VCaP (cell line): ENCODE results near the gene LMNTD1.

ENCODE experiments used
- H3K27ac ChIP-seq: fragments of 450-650 bp; 2 replicates; pipeline ENCODE4 v1.5.1; 2017
- TF ChIP-seq, protein P1 (sequence below): fragments of 450-650 bp; conservative IDR thresholded peaks from 2 replicates; pipeline ENCODE4 v1.5.1; 2017; ENCODE audit warnings: mild to moderate bottlenecking, moderate library complexity

Gene LMNTD1

DNA sequence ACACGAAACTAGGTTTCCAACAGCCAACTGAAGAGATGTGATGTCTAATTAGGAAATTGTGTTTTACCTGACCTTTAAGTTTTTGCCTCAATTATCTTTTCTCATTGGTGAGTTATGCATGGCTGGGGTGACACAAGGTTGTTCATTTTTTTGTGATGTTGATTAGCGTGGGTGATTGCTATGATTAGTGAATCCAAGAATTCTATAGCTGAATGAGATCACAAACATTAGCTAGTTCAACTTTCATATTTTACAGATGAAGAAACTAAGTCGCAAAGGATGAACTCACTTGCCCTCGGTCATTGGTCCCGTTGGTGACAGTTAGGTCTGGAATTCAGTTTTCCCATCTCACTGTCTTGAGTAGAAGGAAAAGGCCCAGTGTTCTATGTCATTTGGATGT is 32.6 kb upstream of the LMNTD1 start:
- TF ChIP-seq, protein P1, sequence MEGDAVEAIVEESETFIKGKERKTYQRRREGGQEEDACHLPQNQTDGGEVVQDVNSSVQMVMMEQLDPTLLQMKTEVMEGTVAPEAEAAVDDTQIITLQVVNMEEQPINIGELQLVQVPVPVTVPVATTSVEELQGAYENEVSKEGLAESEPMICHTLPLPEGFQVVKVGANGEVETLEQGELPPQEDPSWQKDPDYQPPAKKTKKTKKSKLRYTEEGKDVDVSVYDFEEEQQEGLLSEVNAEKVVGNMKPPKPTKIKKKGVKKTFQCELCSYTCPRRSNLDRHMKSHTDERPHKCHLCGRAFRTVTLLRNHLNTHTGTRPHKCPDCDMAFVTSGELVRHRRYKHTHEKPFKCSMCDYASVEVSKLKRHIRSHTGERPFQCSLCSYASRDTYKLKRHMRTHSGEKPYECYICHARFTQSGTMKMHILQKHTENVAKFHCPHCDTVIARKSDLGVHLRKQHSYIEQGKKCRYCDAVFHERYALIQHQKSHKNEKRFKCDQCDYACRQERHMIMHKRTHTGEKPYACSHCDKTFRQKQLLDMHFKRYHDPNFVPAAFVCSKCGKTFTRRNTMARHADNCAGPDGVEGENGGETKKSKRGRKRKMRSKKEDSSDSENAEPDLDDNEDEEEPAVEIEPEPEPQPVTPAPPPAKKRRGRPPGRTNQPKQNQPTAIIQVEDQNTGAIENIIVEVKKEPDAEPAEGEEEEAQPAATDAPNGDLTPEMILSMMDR, result no peak
- H3K27ac ChIP-seq, result peak overlapping the region; percentile 44

GRCh38 chr12:25585021-25585523 is 32.0 kb upstream of the LMNTD1 start:
- TF ChIP-seq, protein P1, result no peak
- peak overlapping the region; percentile 44 for H3K27ac ChIP-seq

DNA sequence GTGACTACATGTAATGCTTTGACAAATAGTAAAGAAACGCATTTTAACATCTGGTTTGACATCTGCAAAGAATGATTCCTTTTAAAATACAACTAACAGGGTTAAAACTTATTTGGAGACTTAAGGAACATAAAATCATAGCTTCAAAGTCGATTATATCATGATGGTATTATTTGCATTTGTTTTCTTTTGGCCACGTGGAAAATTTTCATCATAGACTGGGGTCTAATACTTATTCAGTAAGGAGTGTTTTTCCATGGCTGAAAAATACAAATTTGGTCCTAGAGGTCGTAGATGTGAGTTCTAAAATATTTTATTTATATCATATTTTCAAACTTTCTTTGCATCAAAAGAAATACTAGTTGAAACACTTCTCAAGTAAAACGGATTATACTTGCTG is 31.5 kb upstream of the LMNTD1 start:
- H3K27ac ChIP-seq, result peak overlapping the region; percentile 44
- TF ChIP-seq, protein P1, result no peak

- TF ChIP-seq, protein P1, result peak; percentile 73
- no peak overlapping the region for H3K27ac ChIP-seq
Measured at GRCh38 chr12:25583545-25583944, 30.5 kb upstream of the LMNTD1 start.

DNA sequence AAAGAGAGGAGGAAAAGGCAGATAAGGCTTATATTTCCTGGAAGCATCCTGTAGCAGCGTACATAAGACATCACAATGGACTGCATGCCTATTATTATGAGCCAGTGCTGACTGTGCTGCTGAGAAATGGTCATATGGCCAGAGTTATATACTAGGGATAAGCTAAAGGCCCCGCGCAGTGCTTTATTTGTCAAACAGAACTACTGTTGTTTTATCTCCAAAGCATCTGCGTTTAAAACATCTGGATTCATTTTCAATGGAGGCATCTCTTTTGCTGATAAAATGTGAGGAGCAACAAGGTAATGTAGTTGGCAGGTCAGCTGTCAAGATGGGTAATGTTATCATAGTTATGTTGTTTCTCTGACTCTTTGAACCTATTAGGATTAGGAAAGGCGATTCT is 28.0 kb upstream of the LMNTD1 start:
- TF ChIP-seq, protein P1, result no peak
- H3K27ac ChIP-seq, result no peak overlapping the region

GRCh38 chr12:25578411-25579143 is 25.5 kb upstream of the LMNTD1 start:
- TF ChIP-seq, protein P1, result no peak
- H3K27ac ChIP-seq, result no peak overlapping the region

DNA sequence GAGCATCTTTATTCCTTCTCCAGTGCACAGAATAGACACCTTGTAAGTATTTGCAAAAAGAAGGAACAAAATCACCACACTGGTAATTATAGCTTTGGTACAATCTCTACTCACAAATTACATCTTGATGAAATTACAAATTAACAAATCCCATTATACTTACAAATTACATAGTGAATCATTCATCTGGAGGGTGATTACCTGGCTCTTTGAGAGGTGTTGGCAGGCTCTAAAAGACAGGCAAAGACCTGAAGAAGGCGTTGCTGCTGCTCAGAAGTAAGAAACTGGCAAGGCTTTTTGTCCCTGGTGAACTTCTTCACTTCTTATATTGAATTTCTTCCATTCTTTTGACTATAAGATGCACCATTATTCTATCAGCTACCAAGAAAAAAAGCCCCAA is 21.7 kb upstream of the LMNTD1 start:
- TF ChIP-seq, protein P1, result no peak
- H3K27ac ChIP-seq, result no peak overlapping the region
